ENCODE results near the gene SLC47A1. TPM values are rescaled to one million over a fixed set of nuclear protein-coding genes. Genes with fewer than 3 reads are reported as not detected.
A peak's percentile ranks its signal among the peaks of the same experiment; 100 is the strongest.

SLC47A1 gene
- total and polyA plus RNA-seq, 2 of the 8 experiments (the other 6 are each of a cell fraction or from before 2014, with no cell fraction given): 1.5 to 3.6 TPM

GRCh38 chr17:19507775-19508576 is 25.7 kb upstream of the SLC47A1 start (continued):
- TF ChIP-seq TCF12 (IDR thresholded peaks at IDR 0.05; ENCODE audit: low read depth, low read length) (0 out of 2 replicates have a peak, but pooled peaks have one; percentile 18), CTCF (IDR thresholded peaks at IDR 0.05; ENCODE audit: control extremely low read depth in 1 of 3, insufficient read depth in 1 of 3, low read depth in 1 of 3, low read length in 3 of 3) (peak in 1 of 3 experiments; percentile 6; a peak in 1 of 4 replicates), SRF (IDR thresholded peaks at IDR 0.05; ENCODE audit: low read depth, low read length) (no peak), ATF2 (IDR thresholded peaks at IDR 0.05; ENCODE audit: low read length) (no peak), CREB1 (IDR thresholded peaks at IDR 0.05) (peak; percentile 54), SP4 (IDR thresholded peaks at IDR 0.05; ENCODE audit: low read length) (no peak), SP2 (IDR thresholded peaks at IDR 0.05; ENCODE audit: low read length) (no peak), CHD2 (IDR thresholded peaks at IDR 0.05; ENCODE audit: low read length) (0 out of 2 replicates have a peak, but pooled peaks have one; percentile 35), ZNF274 (IDR thresholded peaks at IDR 0.05; ENCODE audit: borderline replicate concordance, extremely low read depth, low read length) (no peak), SIX5 (IDR thresholded peaks at IDR 0.05; ENCODE audit: low read depth, low read length) (no peak), SUZ12 (IDR thresholded peaks at IDR 0.05; ENCODE audit: low read length) (no peak), CBX5 (IDR thresholded peaks at IDR 0.05; ENCODE audit: low read depth, low read length) (no peak), POLR2AphosphoS5 (IDR thresholded peaks at IDR 0.05; ENCODE audit: low read depth, low read length) (no peak), KDM1A (IDR thresholded peaks at IDR 0.05; ENCODE audit: borderline replicate concordance, low read length) (0 out of 2 replicates have a peak, but pooled peaks have one; percentile 7), JUN (IDR thresholded peaks at IDR 0.05; ENCODE audit: low read depth, low read length) (no peak), POLR2A (IDR thresholded peaks at IDR 0.05; ENCODE audit: control extremely low read depth in 1 of 2, low read depth in 2 of 2, low read length in 2 of 2) (no peak), KDM5A (IDR thresholded peaks at IDR 0.05; ENCODE audit: low read length) (no peak), HDAC6 (IDR thresholded peaks at IDR 0.05; ENCODE audit: low read depth, low read length) (peak; percentile 86), EGR1 (IDR thresholded peaks at IDR 0.05; ENCODE audit: borderline replicate concordance, low read depth, low read length) (peak; percentile 31; the same call in 1 of the 2 replicates), CEBPB (IDR thresholded peaks at IDR 0.05; ENCODE audit: low read depth, low read length) (peak; percentile 76)
- TF ChIP-seq, protein P1, sequence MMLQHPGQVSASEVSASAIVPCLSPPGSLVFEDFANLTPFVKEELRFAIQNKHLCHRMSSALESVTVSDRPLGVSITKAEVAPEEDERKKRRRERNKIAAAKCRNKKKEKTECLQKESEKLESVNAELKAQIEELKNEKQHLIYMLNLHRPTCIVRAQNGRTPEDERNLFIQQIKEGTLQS (IDR thresholded peaks at IDR 0.05; ENCODE audit: insufficient read depth, low read depth, low read length): no peak

All from H1 (cell line).